Upper lobe of left lung (tissue), 4 donors: ENCODE results near the gene AGMO.

Experiments
- POLR2A ChIP-seq, 4 donors: fragments of 450-650 bp; IDR thresholded peaks; one replicate each; pipeline ENCODE4 v1.5.1; 2016 to 2017; ENCODE audit warnings: antibody characterized with exemption in 4 of 4, mild to moderate bottlenecking in 2 of 4
- POLR2AphosphoS5 ChIP-seq, 2 donors: sonication (generic); formaldehyde crosslinking; IDR thresholded peaks; one replicate each; pipeline ENCODE4 v1.5.1; 2017; ENCODE audit warnings: antibody characterized with exemption in 2 of 2
- TF ChIP-seq, protein P1 (sequence below), 6 experiments: fragments of 450-650 bp in 4 of 6; fragments of 200-600 bp in 2 of 6; sonication (generic) in 2 of 6; IDR thresholded peaks; one replicate each; pipeline ENCODE4 v1.5.1; 2016 to 2019; ENCODE audit warnings: antibody characterized with exemption in 6 of 6

DNA sequence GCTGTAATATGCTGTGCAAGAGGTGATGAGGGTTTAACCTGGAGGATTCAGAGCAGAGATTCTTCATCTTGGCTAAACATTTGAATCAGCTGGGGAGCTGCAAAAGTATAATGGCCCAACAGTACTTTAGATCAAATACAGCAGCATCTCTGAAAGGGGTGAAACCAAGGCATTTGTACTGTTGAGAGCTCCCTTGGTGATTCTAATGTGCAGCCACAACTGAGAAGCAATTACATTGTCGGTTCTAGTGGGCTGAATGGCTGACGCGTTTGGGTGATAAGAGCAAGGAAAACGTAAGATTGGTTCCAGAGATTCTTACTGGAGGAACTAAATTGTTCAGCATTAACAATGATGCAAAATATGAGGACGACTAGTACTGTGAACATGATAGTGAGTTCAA is 269.7 kb downstream of the AGMO start:
- TF ChIP-seq, protein P1, sequence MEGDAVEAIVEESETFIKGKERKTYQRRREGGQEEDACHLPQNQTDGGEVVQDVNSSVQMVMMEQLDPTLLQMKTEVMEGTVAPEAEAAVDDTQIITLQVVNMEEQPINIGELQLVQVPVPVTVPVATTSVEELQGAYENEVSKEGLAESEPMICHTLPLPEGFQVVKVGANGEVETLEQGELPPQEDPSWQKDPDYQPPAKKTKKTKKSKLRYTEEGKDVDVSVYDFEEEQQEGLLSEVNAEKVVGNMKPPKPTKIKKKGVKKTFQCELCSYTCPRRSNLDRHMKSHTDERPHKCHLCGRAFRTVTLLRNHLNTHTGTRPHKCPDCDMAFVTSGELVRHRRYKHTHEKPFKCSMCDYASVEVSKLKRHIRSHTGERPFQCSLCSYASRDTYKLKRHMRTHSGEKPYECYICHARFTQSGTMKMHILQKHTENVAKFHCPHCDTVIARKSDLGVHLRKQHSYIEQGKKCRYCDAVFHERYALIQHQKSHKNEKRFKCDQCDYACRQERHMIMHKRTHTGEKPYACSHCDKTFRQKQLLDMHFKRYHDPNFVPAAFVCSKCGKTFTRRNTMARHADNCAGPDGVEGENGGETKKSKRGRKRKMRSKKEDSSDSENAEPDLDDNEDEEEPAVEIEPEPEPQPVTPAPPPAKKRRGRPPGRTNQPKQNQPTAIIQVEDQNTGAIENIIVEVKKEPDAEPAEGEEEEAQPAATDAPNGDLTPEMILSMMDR (IDR thresholded peaks at IDR 0.05): no peak
- no peak for TF ChIP-seq POLR2A (IDR thresholded peaks at IDR 0.05)
- TF ChIP-seq POLR2AphosphoS5 (IDR thresholded peaks at IDR 0.05): no peak
